Thymus (tissue), 11 donors: ENCODE measurements around the gene CDCA8. TPM values are rescaled to one million over a fixed set of nuclear protein-coding genes. Genes with fewer than 3 reads are reported as not detected.

Experiments
- DNase-seq, 9 donors: peaks; one replicate each; pipeline ENCODE4 v3.0.0-alpha.2; 2013; ENCODE audit warnings: low spot score in 9 of 9, low read depth in 6 of 9, missing footprints in 1 of 9
- H3K27ac ChIP-seq, 2 donors: one replicate each; pipeline ENCODE4 v1.5.1; 2013; ENCODE audit warnings: control low read depth in 1 of 2, low read depth in 1 of 2, low read length in 1 of 2, mild to moderate bottlenecking in 1 of 2, moderate library complexity in 1 of 2
- H3K27me3 ChIP-seq, 2 donors: one replicate each; pipeline ENCODE4 v1.5.1; 2013; ENCODE audit warnings: low read length in 1 of 2; ENCODE audit not compliant: control insufficient read depth in 2 of 2, insufficient read depth in 1 of 2
- H3K36me3 ChIP-seq, 2 donors: one replicate each; pipeline ENCODE4 v1.5.1; 2013; ENCODE audit warnings: low read length in 1 of 2, mild to moderate bottlenecking in 1 of 2, moderate library complexity in 1 of 2; ENCODE audit not compliant: control insufficient read depth in 2 of 2, insufficient read depth in 2 of 2
- H3K4me1 ChIP-seq, 2 donors: one replicate each; pipeline ENCODE4 v1.5.1; 2013; ENCODE audit warnings: low read length in 2 of 2; ENCODE audit not compliant: control insufficient read depth in 2 of 2, insufficient read depth in 2 of 2
- H3K4me3 ChIP-seq, 2 donors: one replicate each; pipeline ENCODE4 v1.5.1; 2013; ENCODE audit warnings: low read length in 2 of 2, control low read depth in 1 of 2, mild to moderate bottlenecking in 1 of 2
- H3K9me3 ChIP-seq, 2 donors: one replicate each; pipeline ENCODE4 v1.5.1; 2013; ENCODE audit warnings: low read length in 1 of 2, mild to moderate bottlenecking in 1 of 2; ENCODE audit not compliant: control insufficient read depth in 2 of 2, insufficient read depth in 1 of 2
- WGBS: extraction: QIAGEN DNeasy Blood & Tissue Kit; methylation state at CpG from one replicate; pipeline ENCODE4 v1.1.7; 2013; 5-methylcytosine and 5-hydroxymethylcytosine counted together
- polyA plus RNA-seq: library from polyadenylated mRNA; stranded (reverse); fragments of 200-250 nt; gene quantifications from one replicate; pipeline ENCODE4 v1.2.3, GENCODE V29; 2013
- total RNA-seq: library from RNA; stranded (reverse); fragments of 120-200 nt; gene quantifications from one replicate; pipeline ENCODE4 v1.2.4, GENCODE V29; 2013
- donor health status: healthy.

The CDCA8 gene
- total and polyA plus RNA-seq, 2 donors, result 5.8 to 12.6 TPM

DNA sequence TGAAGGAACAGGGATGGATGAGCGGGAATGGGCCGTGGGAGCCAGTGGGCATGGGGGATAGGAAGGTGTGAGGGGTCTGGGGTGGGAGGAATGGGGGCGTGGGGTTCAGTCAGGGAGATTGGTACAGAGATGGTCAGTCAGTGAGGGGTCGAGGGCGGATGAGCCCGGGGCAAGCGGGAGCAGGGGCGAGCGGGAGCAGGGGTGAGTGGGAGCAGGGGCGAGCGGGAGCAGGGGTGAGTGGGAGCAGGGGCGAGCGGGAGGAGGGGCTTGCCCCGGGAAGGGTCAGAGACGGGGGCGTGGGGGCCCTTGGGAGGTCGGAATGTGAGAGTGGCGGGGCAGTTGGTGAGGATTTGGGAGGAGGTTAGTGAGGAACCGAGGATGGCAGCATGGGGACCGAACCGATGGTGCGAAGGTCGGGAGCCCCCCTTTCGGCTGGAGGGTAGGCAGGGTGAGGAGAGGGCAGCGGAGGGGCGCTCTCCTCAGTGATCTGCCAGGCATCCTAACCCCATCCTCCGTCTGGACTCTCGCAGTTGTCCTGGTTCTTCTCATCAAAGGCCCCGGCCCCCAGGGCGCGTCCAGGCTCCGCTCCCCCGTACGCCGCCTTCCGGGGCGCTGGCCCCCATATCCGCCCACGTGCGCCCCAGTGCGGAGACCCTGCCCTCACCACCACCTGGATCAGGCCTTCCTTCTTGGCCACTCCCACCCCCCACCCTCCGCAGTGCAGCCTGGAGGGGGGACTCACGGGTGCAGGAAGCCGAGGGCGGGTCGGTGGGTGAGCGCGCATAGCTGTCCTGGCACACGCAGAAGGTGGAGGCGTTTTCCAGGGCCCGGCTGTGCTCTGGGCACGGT, 61.4 kb downstream of the CDCA8 start:
- Histone ChIP-seq H3K36me3 (no peaks in the 10 kb centered on the region), H3K4me3 (no peak overlapping the region), H3K4me1 (no peaks in the 10 kb centered on the region), H3K27ac (no peak overlapping the region), H3K27me3 (peaks cover 37 to 64% of the 10 kb centered on the region in 2 donors), H3K9me3 (no peaks in the 10 kb centered on the region)
- DNase-seq, result no peak
- 7% methylated on average over 52 of the region's 52 CpGs for WGBS

GRCh38 chr1:37755290-37755689, 63.0 kb downstream of the CDCA8 start:
- no peaks in the 10 kb centered on the region for H3K4me1 ChIP-seq
- no peaks in the 10 kb centered on the region for H3K9me3 ChIP-seq
- no peak overlapping the region for H3K27ac ChIP-seq
- no peak overlapping the region for H3K4me3 ChIP-seq
- DNase-seq, result no peak
- whole genome bisulfite sequencing, result 82% methylated on average over 1 of the region's 1 CpG
- peaks cover 37 to 67% of the 10 kb centered on the region in 2 donors for H3K27me3 ChIP-seq
- H3K36me3 ChIP-seq, result no peaks in the 10 kb centered on the region

- WGBS, result 70% methylated on average over 4 of the region's 4 CpGs
- H3K27me3 ChIP-seq, result peaks cover 37 to 61% of the 10 kb centered on the region in 2 donors
These were observed 63.7 kb downstream of the CDCA8 start for GRCh38 chr1:37755951-37756560.

More at GRCh38 chr1:37755951-37756560, 63.7 kb downstream of the CDCA8 start:
- no peak overlapping the region for H3K27ac ChIP-seq
- H3K9me3 ChIP-seq, result no peaks in the 10 kb centered on the region
- DNase-seq, result no peak
- H3K4me1 ChIP-seq, result no peaks in the 10 kb centered on the region
- no peaks in the 10 kb centered on the region for H3K36me3 ChIP-seq
- no peak overlapping the region for H3K4me3 ChIP-seq

Other genes starting within 250 kb of the CDCA8 start
- gene ZC3H12A, start 217.9 kb upstream of the CDCA8 start, total RNA-seq, result 7.9 TPM
- gene ZC3H12A, start 217.9 kb upstream of the CDCA8 start, polyA plus RNA-seq, result 11.7 TPM
- gene MEAF6, start 177.8 kb upstream of the CDCA8 start, total RNA-seq, result 57.4 TPM
- gene MEAF6, start 177.8 kb upstream of the CDCA8 start, polyA plus RNA-seq, result 107 TPM
- 9.1 TPM for gene SNIP1, start 138.2 kb upstream of the CDCA8 start, total RNA-seq
- gene SNIP1, start 138.2 kb upstream of the CDCA8 start, polyA plus RNA-seq, result 9.9 TPM
- gene DNALI1, start 135.6 kb upstream of the CDCA8 start, total RNA-seq, result 1.3 TPM
- 2.1 TPM for gene DNALI1, start 135.6 kb upstream of the CDCA8 start, polyA plus RNA-seq
- 73.8 TPM for gene GNL2, start 96.6 kb upstream of the CDCA8 start, total RNA-seq
- gene GNL2, start 96.6 kb upstream of the CDCA8 start, polyA plus RNA-seq, result 56.6 TPM
- gene RSPO1, start 57.6 kb upstream of the CDCA8 start, total RNA-seq, result not detected
- gene RSPO1, start 57.6 kb upstream of the CDCA8 start, polyA plus RNA-seq, result 0.02 TPM
- gene EPHA10, start 72.6 kb downstream of the CDCA8 start, total RNA-seq, result 0.14 TPM
- gene EPHA10, start 72.6 kb downstream of the CDCA8 start, polyA plus RNA-seq, result 0.32 TPM
- gene MANEAL, start 101.3 kb downstream of the CDCA8 start, total RNA-seq, result 1.5 TPM
- 1.8 TPM for gene MANEAL, start 101.3 kb downstream of the CDCA8 start, polyA plus RNA-seq
- 27.1 TPM for gene C1orf122, start 115.3 kb downstream of the CDCA8 start, total RNA-seq
- gene C1orf122, start 115.3 kb downstream of the CDCA8 start, polyA plus RNA-seq, result 33.0 TPM
- gene YRDC, start 115.7 kb downstream of the CDCA8 start, total RNA-seq, result 12.2 TPM
- gene YRDC, start 115.7 kb downstream of the CDCA8 start, polyA plus RNA-seq, result 13.3 TPM
- gene MTF1, start 167.1 kb downstream of the CDCA8 start, total RNA-seq, result 1.2 TPM
- 3.1 TPM for gene MTF1, start 167.1 kb downstream of the CDCA8 start, polyA plus RNA-seq